Uterus (tissue), 2 donors: ENCODE measurements around the gene ALDH8A1.

Source experiments
- POLR2A ChIP-seq, 2 donors: fragments of 450-650 bp; IDR thresholded peaks; one replicate each; pipeline ENCODE4 v1.6.1; 2016; ENCODE audit warnings: antibody characterized with exemption in 2 of 2, mild to moderate bottlenecking in 1 of 2, moderate library complexity in 1 of 2
- TF ChIP-seq, protein P1 (sequence below), 4 experiments: fragments of 200-600 bp in 2 of 4; fragments of 450-650 bp in 2 of 4; sonication (generic) in 2 of 4; IDR thresholded peaks; one replicate each; pipeline ENCODE4 v1.5.1; 2016 to 2019; ENCODE audit warnings: antibody characterized with exemption in 4 of 4, mild to moderate bottlenecking in 2 of 4, moderate library complexity in 1 of 4

DNA sequence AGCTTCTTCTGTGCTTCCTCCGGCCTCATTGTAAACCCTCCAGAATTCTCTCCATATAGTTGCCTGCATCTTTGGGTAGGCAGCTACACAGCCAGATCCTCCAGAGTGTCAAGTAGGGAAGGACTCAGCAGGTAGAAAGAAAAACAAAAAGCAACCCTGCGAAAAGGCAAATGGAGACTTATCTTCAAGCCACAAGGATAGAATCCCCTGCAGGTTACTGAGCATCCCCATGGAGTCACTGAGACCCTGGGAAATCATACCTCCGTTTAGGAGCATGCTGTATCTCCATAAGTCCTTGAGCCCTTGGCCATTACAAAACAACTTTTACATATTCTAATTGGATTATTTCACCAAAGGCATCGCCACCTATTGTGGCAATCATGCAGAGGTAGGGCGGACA lies 28.6 kb downstream of the ALDH8A1 start:
- TF ChIP-seq POLR2A (IDR thresholded peaks at IDR 0.05), result no peak
- TF ChIP-seq, protein P1, sequence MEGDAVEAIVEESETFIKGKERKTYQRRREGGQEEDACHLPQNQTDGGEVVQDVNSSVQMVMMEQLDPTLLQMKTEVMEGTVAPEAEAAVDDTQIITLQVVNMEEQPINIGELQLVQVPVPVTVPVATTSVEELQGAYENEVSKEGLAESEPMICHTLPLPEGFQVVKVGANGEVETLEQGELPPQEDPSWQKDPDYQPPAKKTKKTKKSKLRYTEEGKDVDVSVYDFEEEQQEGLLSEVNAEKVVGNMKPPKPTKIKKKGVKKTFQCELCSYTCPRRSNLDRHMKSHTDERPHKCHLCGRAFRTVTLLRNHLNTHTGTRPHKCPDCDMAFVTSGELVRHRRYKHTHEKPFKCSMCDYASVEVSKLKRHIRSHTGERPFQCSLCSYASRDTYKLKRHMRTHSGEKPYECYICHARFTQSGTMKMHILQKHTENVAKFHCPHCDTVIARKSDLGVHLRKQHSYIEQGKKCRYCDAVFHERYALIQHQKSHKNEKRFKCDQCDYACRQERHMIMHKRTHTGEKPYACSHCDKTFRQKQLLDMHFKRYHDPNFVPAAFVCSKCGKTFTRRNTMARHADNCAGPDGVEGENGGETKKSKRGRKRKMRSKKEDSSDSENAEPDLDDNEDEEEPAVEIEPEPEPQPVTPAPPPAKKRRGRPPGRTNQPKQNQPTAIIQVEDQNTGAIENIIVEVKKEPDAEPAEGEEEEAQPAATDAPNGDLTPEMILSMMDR (IDR thresholded peaks at IDR 0.05), result no peak
